ENCODE data around the gene OR4D2. TPM values are rescaled to one million over a fixed set of nuclear protein-coding genes. Genes with fewer than 3 reads are reported as not detected.
A peak's percentile ranks its signal among the peaks of the same experiment; 100 is the strongest.

The OR4D2 gene
- total and polyA plus RNA-seq, 2 of the 4 experiments (the other 2 are of a cell fraction), result not detected

DNA sequence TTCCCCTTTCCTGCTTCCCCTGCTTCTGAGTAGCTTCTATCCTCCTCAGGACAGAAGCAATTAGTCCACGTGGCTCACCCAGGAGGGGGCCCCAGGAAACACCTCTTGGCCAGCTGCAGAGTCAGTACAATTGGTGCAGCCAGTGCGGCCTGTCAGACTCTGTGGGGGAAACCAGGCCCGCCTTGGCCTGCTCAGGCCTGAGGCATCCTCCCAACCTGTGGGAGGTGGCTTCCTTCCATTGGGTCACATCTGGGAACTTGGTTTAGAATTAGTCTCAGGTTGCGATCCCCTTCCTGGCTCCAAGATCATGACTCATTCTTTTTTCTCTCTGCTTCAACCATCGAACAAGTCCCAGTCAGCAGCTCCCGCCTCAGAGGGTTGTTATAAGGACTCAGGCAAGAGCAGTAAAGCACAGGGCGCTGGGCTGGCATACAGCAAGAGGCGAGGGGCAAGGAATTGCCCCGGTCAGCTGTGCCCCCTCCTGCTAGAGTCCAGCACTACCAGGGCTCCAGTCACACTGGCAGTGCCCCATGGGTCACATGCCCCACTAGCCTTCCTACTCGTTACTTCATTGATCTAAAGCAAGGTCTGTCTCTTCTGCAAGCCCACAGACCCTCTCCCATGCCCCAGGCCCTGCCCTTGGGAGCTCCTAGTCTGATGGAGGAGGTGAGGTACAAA lies 17.7 kb downstream of the OR4D2 start:
- no peak overlapping the region for H2AFZ ChIP-seq (replicated peaks; ENCODE audit: low read length, poor library complexity)
- no peak overlapping the region for H2AK5ac ChIP-seq (ENCODE audit: low read depth, low read length)
- H3K9me1 ChIP-seq (ENCODE audit: insufficient read depth, low read length), result 0 out of 2 replicates have a peak, but pooled peaks cover under 1% of the 10 kb centered on the region
- no peak overlapping the region for H3K4me3 ChIP-seq (ENCODE audit: insufficient read depth, low read depth, low read length)
- no peak overlapping the region for H3K56ac ChIP-seq (ENCODE audit: extremely low read depth, insufficient read depth, low read length)
- H2BK15ac ChIP-seq (ENCODE audit: low read depth, low read length), result no peak overlapping the region
- no peaks in the 10 kb centered on the region for H3K4me1 ChIP-seq (ENCODE audit: control insufficient read depth, insufficient read depth, low read length)
- no peaks in the 10 kb centered on the region for H3K9me3 ChIP-seq (ENCODE audit: control insufficient read depth, insufficient read depth, low read length)
- H4K20me1 ChIP-seq (ENCODE audit: insufficient read depth, low read length), result no peaks in the 10 kb centered on the region
- no peak overlapping the region for H3K4me2 ChIP-seq (ENCODE audit: low read depth, low read length)
- H4K5ac ChIP-seq (ENCODE audit: low read depth, low read length), result no peak overlapping the region
- peak; percentile 47 for DNase-seq
- in situ Hi-C loops (cut with MboI; ENCODE audit: low sequenced_read_pairs) (no loop called here), dilution Hi-C loops (cut with HindIII; ENCODE audit: low sequenced_read_pairs, unreplicated experiment) (no loop called here), intact Hi-C loops (cut with micrococcal nuclease) (no loop called here)
- H3K27ac ChIP-seq (ENCODE audit: insufficient read depth, low read length), result no peak overlapping the region
- H4K8ac ChIP-seq (ENCODE audit: low read depth in 2 of 2, low read length in 2 of 2), result no peak overlapping the region
- peaks cover 9% of the 10 kb centered on the region for H3K27me3 ChIP-seq (ENCODE audit: control insufficient read depth, insufficient read depth, low read length)
- H4K91ac ChIP-seq (ENCODE audit: insufficient read depth, low read depth, low read length), result no peak overlapping the region
- no peak overlapping the region for H3K9ac ChIP-seq (ENCODE audit: low read depth, low read length)
- no peak overlapping the region for H3K18ac ChIP-seq (ENCODE audit: low read depth, low read length)
- no peaks in the 10 kb centered on the region for H3K79me1 ChIP-seq (ENCODE audit: low read depth in 1 of 2, low read length in 2 of 2)
- no peak overlapping the region for H3K4ac ChIP-seq (ENCODE audit: low read depth, low read length)
- WGBS, 2 experiments (ENCODE audit: extremely low coverage in 2 of 2, insufficient read length in 1 of 2), result 60% methylated on average over 3 of the region's 10 CpGs; no CpG with 5 or more reads in 1 of the 2 experiments
- H3K36me3 ChIP-seq (ENCODE audit: control insufficient read depth, insufficient read depth, low read length), result no peaks in the 10 kb centered on the region
- no TSS peak for BruUV-seq (replicated peaks)
- no peak overlapping the region for H3K23ac ChIP-seq (ENCODE audit: low read depth, low read length)
- POLR2A ChIA-PET (ENCODE audit: unreplicated experiment), result no interaction called here
- H2BK20ac ChIP-seq (ENCODE audit: low read depth, low read length), result no peak overlapping the region
- peak; percentile 27; the same call in 1 of the 2 replicates for ATAC-seq (ENCODE audit: low read depth)
- CTCF ChIA-PET, result no interaction called here
- H2BK120ac ChIP-seq (ENCODE audit: low read depth, low read length), result no peak overlapping the region
- TF ChIP-seq MXI1 (IDR thresholded peaks at IDR 0.05; ENCODE audit: borderline replicate concordance, low read depth, low read length) (no peak), MAZ (IDR thresholded peaks at IDR 0.05; ENCODE audit: borderline replicate concordance, low read depth, low read length) (no peak), FOS (IDR thresholded peaks at IDR 0.05; ENCODE audit: low read depth, low read length) (no peak), CHD1 (IDR thresholded peaks at IDR 0.05; ENCODE audit: low read depth, low read length) (no peak), RFX5 (IDR thresholded peaks at IDR 0.05; ENCODE audit: low read depth, low read length) (no peak), BHLHE40 (IDR thresholded peaks at IDR 0.05; ENCODE audit: low read depth, low read length) (no peak), CEBPB (IDR thresholded peaks at IDR 0.05; ENCODE audit: low read depth, low read length) (no peak), CTCF (conservative IDR thresholded peaks at IDR 0.05; ENCODE audit: low read depth, low read length) (no peak), SMC3 (IDR thresholded peaks at IDR 0.05; ENCODE audit: low read depth, low read length) (no peak), NFE2L2 (IDR thresholded peaks at IDR 0.05; ENCODE audit: low read depth, low read length) (no peak), POLR2A (IDR thresholded peaks at IDR 0.05; ENCODE audit: low read depth, low read length) (no peak), RAD21 (IDR thresholded peaks at IDR 0.05; ENCODE audit: low read length) (no peak), RCOR1 (IDR thresholded peaks at IDR 0.05; ENCODE audit: insufficient replicate concordance, low read length) (no peak), MAFK (IDR thresholded peaks at IDR 0.05; ENCODE audit: low read depth, low read length) (no peak), USF2 (IDR thresholded peaks at IDR 0.05; ENCODE audit: low read depth, low read length) (no peak)
- TF ChIP-seq, protein P1, sequence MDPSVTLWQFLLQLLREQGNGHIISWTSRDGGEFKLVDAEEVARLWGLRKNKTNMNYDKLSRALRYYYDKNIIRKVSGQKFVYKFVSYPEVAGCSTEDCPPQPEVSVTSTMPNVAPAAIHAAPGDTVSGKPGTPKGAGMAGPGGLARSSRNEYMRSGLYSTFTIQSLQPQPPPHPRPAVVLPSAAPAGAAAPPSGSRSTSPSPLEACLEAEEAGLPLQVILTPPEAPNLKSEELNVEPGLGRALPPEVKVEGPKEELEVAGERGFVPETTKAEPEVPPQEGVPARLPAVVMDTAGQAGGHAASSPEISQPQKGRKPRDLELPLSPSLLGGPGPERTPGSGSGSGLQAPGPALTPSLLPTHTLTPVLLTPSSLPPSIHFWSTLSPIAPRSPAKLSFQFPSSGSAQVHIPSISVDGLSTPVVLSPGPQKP (IDR thresholded peaks at IDR 0.05; ENCODE audit: borderline replicate concordance, low read depth, low read length), result no peak
- no peak overlapping the region for H3K14ac ChIP-seq (replicated peaks; ENCODE audit: low read depth, low read length)
- H2BK5ac ChIP-seq (ENCODE audit: low read depth, low read length, poor library complexity, severe bottlenecking), result no peak overlapping the region
- peak overlapping the region; percentile 55 for H2AK9ac ChIP-seq (replicated peaks; ENCODE audit: low read depth, low read length, poor library complexity)

All from IMR-90 (cell line).